PC-9 (cell line): Measurements from ENCODE around the gene ZNF93. TPM values are rescaled to one million over a fixed set of nuclear protein-coding genes. Genes with fewer than 3 reads are reported as not detected.
"Not testable (repeated sequence)": the region's sequence is repeated elsewhere in the genome, so short reads cannot be mapped to it uniquely, and the experiment has no call there.

ENCODE experiments used
- BruUV-seq: library from RNA; stranded (reverse); fragments of 400-500 nt; replicated peaks from 2 replicates; lab custom pipeline; 2021; lab: Mats Ljungman, UMichigan
- CTCF ChIA-PET: fragments of 300-600 bp; sonication (Branson Sonifier 250); formaldehyde crosslinking; loops from one replicate; lab custom pipeline; 2022; ENCODE audit warnings: antibody characterized with exemption; lab: Charles Lee
- POLR2A ChIA-PET: fragments of 300-600 bp; sonication (Branson Sonifier 250); formaldehyde crosslinking; loops from one replicate; lab custom pipeline; 2022; ENCODE audit warnings: antibody characterized with exemption; ENCODE audit not compliant: unreplicated experiment; lab: Charles Lee
- DNase-seq, 2 experiments: peaks; one replicate each; pipeline versions ENCODE4 v3.0.0 to v3.0.0-alpha.2; 2015 to 2022; ENCODE audit warnings: mixed read lengths in 1 of 2
- H2AFZ ChIP-seq: fragments of 200-600 bp; sonication (generic); 2 replicates; pipeline ENCODE4 v1.8.1; 2017; ENCODE audit warnings: antibody characterized with exemption
- H3F3A ChIP-seq: fragments of 200-600 bp; sonication (generic); 2 replicates; pipeline ENCODE4 v1.8.1; 2017; ENCODE audit warnings: antibody characterized with exemption, mild to moderate bottlenecking, low read depth; ENCODE audit not compliant: insufficient read depth
- H3K27ac ChIP-seq: fragments of 200-600 bp; sonication (generic); 2 replicates; pipeline ENCODE4 v1.6.1; 2016; ENCODE audit warnings: mixed run types
- H3K27me3 ChIP-seq: fragments of 200-600 bp; sonication (generic); 2 replicates; pipeline ENCODE4 v1.6.1; 2016; ENCODE audit warnings: low read depth, mixed run types; ENCODE audit not compliant: insufficient read depth
- H3K36me3 ChIP-seq: fragments of 200-600 bp; sonication (generic); 2 replicates; pipeline ENCODE4 v1.6.1; 2016; ENCODE audit warnings: low read depth, mixed run types
- H3K4me1 ChIP-seq: fragments of 200-600 bp; sonication (generic); replicated peaks from 2 replicates; pipeline ENCODE4 v1.6.1; 2016; ENCODE audit warnings: mixed run types; ENCODE audit not compliant: insufficient read depth
- H3K4me2 ChIP-seq: fragments of 200-600 bp; sonication (generic); 2 replicates; pipeline ENCODE4 v1.6.1; 2017; ENCODE audit warnings: mixed run types
- H3K4me3 ChIP-seq: fragments of 200-600 bp; sonication (generic); 2 replicates; pipeline ENCODE4 v1.6.1; 2016; ENCODE audit warnings: mixed run types
- H3K79me2 ChIP-seq: fragments of 200-600 bp; sonication (generic); 2 replicates; pipeline ENCODE4 v1.6.1; 2017; ENCODE audit warnings: low read depth, mixed run types
- H3K9me2 ChIP-seq: fragments of 200-600 bp; sonication (generic); 2 replicates; pipeline ENCODE4 v1.8.1; 2017; ENCODE audit warnings: mild to moderate bottlenecking; ENCODE audit not compliant: insufficient read depth
- H3K9me3 ChIP-seq: fragments of 200-600 bp; sonication (generic); 2 replicates; pipeline ENCODE4 v1.8.1; 2016; ENCODE audit warnings: low read depth; ENCODE audit not compliant: insufficient read depth
- H4K20me1 ChIP-seq: fragments of 200-600 bp; sonication (generic); 2 replicates; pipeline ENCODE4 v1.8.1; 2017; ENCODE audit not compliant: insufficient read depth
- CTCF ChIP-seq: fragments of 200-600 bp; sonication (generic); conservative IDR thresholded peaks from 2 replicates; pipeline ENCODE4 v1.6.1; 2017; ENCODE audit warnings: mixed run types, antibody characterized with exemption, mild to moderate bottlenecking, moderate library complexity
- EZH2 ChIP-seq: fragments of 200-600 bp; sonication (generic); IDR thresholded peaks from 2 replicates; pipeline ENCODE4 v1.8.0; 2017; ENCODE audit warnings: antibody characterized with exemption, low read depth
- intact Hi-C: fragments of 100-400 bp; cut with micrococcal nuclease; formaldehyde crosslinking; loops from one replicate; pipeline ENCODE4 v1.10.0; 2022; ENCODE audit not compliant: unreplicated experiment
- total RNA-seq: library from RNA; stranded (reverse); gene quantifications from 2 replicates; pipeline ENCODE4 v1.2.3, GENCODE V29; 2021

Gene ZNF93
- total RNA-seq, 1 experiment from 2014 or later = 4.1 TPM

- H3K4me3 ChIP-seq, POLR2A ChIA-PET, H3F3A ChIP-seq, CTCF ChIA-PET, H2AFZ ChIP-seq, H3K79me2 ChIP-seq, BruUV-seq, H3K27ac ChIP-seq, H3K4me2 ChIP-seq, H3K4me1 ChIP-seq, H3K27me3 ChIP-seq, H3K9me2 ChIP-seq, intact Hi-C loops, H4K20me1 ChIP-seq, DNase-seq: not testable (repeated sequence)
- H3K36me3 ChIP-seq = peaks cover 25% of the 10 kb centered on the region
- peaks cover 65% of the 10 kb centered on the region for H3K9me3 ChIP-seq
- TF ChIP-seq CTCF = 0 out of 2 replicates have a peak, but pooled peaks have one; percentile 37
Measured at GRCh38 chr19:19930417-19930816, 29.7 kb downstream of the ZNF93 start.

- H3K4me1 ChIP-seq, H3K36me3 ChIP-seq, H3K9me2 ChIP-seq, H3K79me2 ChIP-seq, H2AFZ ChIP-seq, H3K27me3 ChIP-seq, H3K27ac ChIP-seq, H3K4me2 ChIP-seq, H4K20me1 ChIP-seq, POLR2A ChIA-PET, H3K4me3 ChIP-seq, DNase-seq, BruUV-seq, H3F3A ChIP-seq, CTCF ChIA-PET, intact Hi-C loops: not testable (repeated sequence)
- H3K9me3 ChIP-seq = peaks cover 63% of the 10 kb centered on the region
Measured at GRCh38 chr19:19933432-19934314, 32.9 kb downstream of the ZNF93 start.

GRCh38 chr19:19937403-19937802, 36.7 kb downstream of the ZNF93 start:
- Histone ChIP-seq H3K27ac (no peak overlapping the region), H3K9me3 (peaks cover 49% of the 10 kb centered on the region), H2AFZ (no peak overlapping the region), H3K27me3 (no peaks in the 10 kb centered on the region), H3K9me2 (no peaks in the 10 kb centered on the region), H3K4me1 (no peaks in the 10 kb centered on the region), H4K20me1 (no peaks in the 10 kb centered on the region), H3K4me3 (no peak overlapping the region), H3F3A (no peaks in the 10 kb centered on the region), H3K4me2 (no peak overlapping the region), H3K79me2 (no peaks in the 10 kb centered on the region), H3K36me3 (0 out of 2 replicates have a peak, but pooled peaks cover 6% of the 10 kb centered on the region)
- TF ChIP-seq CTCF = no peak
- no peak for TF ChIP-seq EZH2
- ChIA-PET CTCF (no interaction called here), POLR2A (no interaction called here)
- no TSS peak for BruUV-seq
- intact Hi-C loops = no loop called here
- no peak for DNase-seq
